IMR-90 (cell line): ENCODE measurements around the gene TKFC. TPM values are rescaled to one million over a fixed set of nuclear protein-coding genes. Genes with fewer than 3 reads are reported as not detected.

ENCODE experiments used
- ATAC-seq: fragments of 200-7000 bp; cut with Tn5 transposase; 2 replicates; pipeline ENCODE4 v1.9.1; 2020; ENCODE audit warnings: low read depth, mild to moderate bottlenecking, moderate library complexity
- BruUV-seq: library from RNA; stranded (reverse); fragments of 400-500 nt; replicated peaks from 2 replicates; lab custom pipeline; 2021; lab: Mats Ljungman, UMichigan
- CTCF ChIA-PET: fragments of 300-600 bp; formaldehyde crosslinking; extraction: SDS; loops from one replicate; lab custom pipeline; 2021; ENCODE audit warnings: antibody characterized with exemption; lab: Yijun Ruan, JAX
- POLR2A ChIA-PET: fragments of 300-600 bp; sonication (Branson Sonifier 250); formaldehyde crosslinking; loops from one replicate; lab custom pipeline; 2022; ENCODE audit warnings: antibody characterized with exemption; ENCODE audit not compliant: unreplicated experiment; lab: Charles Lee
- DNase-seq: peaks from one replicate; pipeline ENCODE4 v3.0.0; 2013
- H2AFZ ChIP-seq: replicated peaks from 2 replicates; pipeline ENCODE3; 2013; ENCODE audit warnings: low read length, mild to moderate bottlenecking; ENCODE audit not compliant: poor library complexity
- H2AK5ac ChIP-seq: 2 replicates; pipeline ENCODE4 v1.6.1; 2013; ENCODE audit warnings: low read depth, low read length, inconsistent platforms
- H2AK9ac ChIP-seq: replicated peaks from 2 replicates; pipeline ENCODE3; 2013; ENCODE audit warnings: mild to moderate bottlenecking, low read depth, low read length, moderate library complexity; ENCODE audit not compliant: poor library complexity
- H2BK120ac ChIP-seq: 2 replicates; pipeline ENCODE4 v1.6.1; 2013; ENCODE audit warnings: low read depth, low read length, inconsistent platforms
- H2BK15ac ChIP-seq: 3 replicates; pipeline ENCODE4 v1.6.1; 2013; ENCODE audit warnings: low read depth, low read length, inconsistent platforms
- H2BK20ac ChIP-seq: 2 replicates; pipeline ENCODE4 v1.6.1; 2013; ENCODE audit warnings: low read depth, mild to moderate bottlenecking, inconsistent platforms, low read length, moderate library complexity
- H2BK5ac ChIP-seq: 2 replicates; pipeline ENCODE4 v1.6.1; 2013; ENCODE audit warnings: mild to moderate bottlenecking, low read depth, low read length, inconsistent platforms; ENCODE audit not compliant: poor library complexity, severe bottlenecking
- H3K14ac ChIP-seq: replicated peaks from 2 replicates; pipeline ENCODE4 v1.6.1; 2013; ENCODE audit warnings: low read depth, low read length, inconsistent platforms
- H3K18ac ChIP-seq: 2 replicates; pipeline ENCODE4 v1.6.1; 2013; ENCODE audit warnings: low read depth, low read length, control low read depth
- H3K23ac ChIP-seq: 2 replicates; pipeline ENCODE4 v1.6.1; 2013; ENCODE audit warnings: low read depth, low read length, inconsistent platforms
- H3K27ac ChIP-seq: 2 replicates; pipeline ENCODE4 v1.5.1; 2013; ENCODE audit warnings: mild to moderate bottlenecking, control low read depth, low read length; ENCODE audit not compliant: insufficient read depth
- H3K27me3 ChIP-seq: 2 replicates; pipeline ENCODE4 v1.6.1; 2013; ENCODE audit warnings: low read length; ENCODE audit not compliant: control insufficient read depth, insufficient read depth
- H3K36me3 ChIP-seq: 2 replicates; pipeline ENCODE4 v1.6.1; 2013; ENCODE audit warnings: low read length, mixed read lengths; ENCODE audit not compliant: control insufficient read depth, insufficient read depth
- H3K4ac ChIP-seq: 2 replicates; pipeline ENCODE4 v1.6.1; 2013; ENCODE audit warnings: low read depth, low read length, inconsistent platforms
- H3K4me1 ChIP-seq: 2 replicates; pipeline ENCODE4 v1.6.1; 2013; ENCODE audit warnings: low read length, mixed read lengths; ENCODE audit not compliant: control insufficient read depth, insufficient read depth
- H3K4me2 ChIP-seq: 2 replicates; pipeline ENCODE4 v1.6.1; 2013; ENCODE audit warnings: low read depth, mild to moderate bottlenecking, control low read depth, low read length, moderate library complexity
- H3K4me3 ChIP-seq: 2 replicates; pipeline ENCODE4 v1.5.1; 2013; ENCODE audit warnings: low read depth, mild to moderate bottlenecking, control low read depth, low read length, moderate library complexity; ENCODE audit not compliant: insufficient read depth
- H3K56ac ChIP-seq: 2 replicates; pipeline ENCODE4 v1.6.1; 2013; ENCODE audit warnings: low read length, inconsistent platforms; ENCODE audit not compliant: insufficient read depth; ENCODE audit errors: extremely low read depth
- H3K79me1 ChIP-seq, 2 experiments: 2 replicates each; pipeline ENCODE4 v1.6.1; 2013; ENCODE audit warnings: low read length in 2 of 2, inconsistent platforms in 1 of 2, low read depth in 1 of 2
- H3K9ac ChIP-seq: 2 replicates; pipeline ENCODE4 v1.6.1; 2013; ENCODE audit warnings: low read depth, low read length, control low read depth
- H3K9me1 ChIP-seq: 2 replicates; pipeline ENCODE4 v1.6.1; 2013; ENCODE audit warnings: low read length, inconsistent platforms; ENCODE audit not compliant: insufficient read depth
- H3K9me3 ChIP-seq: 2 replicates; pipeline ENCODE4 v1.6.1; 2013; ENCODE audit warnings: low read length; ENCODE audit not compliant: control insufficient read depth, insufficient read depth
- H4K20me1 ChIP-seq: 2 replicates; pipeline ENCODE4 v1.6.1; 2013; ENCODE audit warnings: low read length, inconsistent platforms; ENCODE audit not compliant: insufficient read depth
- H4K5ac ChIP-seq: 2 replicates; pipeline ENCODE4 v1.6.1; 2013; ENCODE audit warnings: mild to moderate bottlenecking, low read depth, low read length, control low read depth
- H4K8ac ChIP-seq, 2 experiments: 2 replicates each; pipeline ENCODE4 v1.6.1; 2013; ENCODE audit warnings: low read depth in 2 of 2, low read length in 2 of 2, control low read depth in 1 of 2, inconsistent platforms in 1 of 2
- H4K91ac ChIP-seq: 2 replicates; pipeline ENCODE4 v1.6.1; 2013; ENCODE audit warnings: low read depth, low read length, inconsistent platforms; ENCODE audit not compliant: insufficient read depth
- FOS ChIP-seq: fragments of 150-350 bp; IDR thresholded peaks from 2 replicates; pipeline ENCODE4 v1.6.1; 2016; ENCODE audit warnings: low read depth, low read length
- RFX5 ChIP-seq: IDR thresholded peaks from 2 replicates; pipeline ENCODE4 v1.8.0; 2012; ENCODE audit warnings: low read depth, mild to moderate bottlenecking, low read length, moderate library complexity
- WGBS, 2 experiments: methylation state at CpG; one replicate each; pipeline versions ENCODE4 v1.1.5 to v1.1.7; 2013; ENCODE audit warnings: missing lambda C conversion rate in 2 of 2; ENCODE audit not compliant: insufficient read length in 1 of 2; ENCODE audit errors: extremely low coverage in 2 of 2; 5-methylcytosine and 5-hydroxymethylcytosine counted together
- dilution Hi-C: fragments of 300-500 bp; cut with HindIII; formaldehyde crosslinking; loops from one replicate; pipeline ENCODE4 v1.14.3; 2018; ENCODE audit warnings: low sequenced_read_pairs; ENCODE audit not compliant: unreplicated experiment
- in situ Hi-C: fragments of 300-500 bp; cut with MboI; formaldehyde crosslinking; loops from 3 replicates; pipeline ENCODE4 v1.14.3; 2019; ENCODE audit warnings: low sequenced_read_pairs, inconsistent platforms, mixed read lengths
- intact Hi-C: fragments of 100-400 bp; cut with micrococcal nuclease; formaldehyde crosslinking; loops from 2 replicates; pipeline ENCODE4 v1.10.0; 2022
- polyA plus RNA-seq, 3 experiments: library from polyadenylated mRNA; depleted of rRNA; stranded (reverse); fragments of >200 nt; gene quantifications; 2 replicates each; pipeline ENCODE4 v1.2.3, GENCODE V29; 2012; ENCODE audit warnings: low replicate concordance in 1 of 3
- total RNA-seq: library from RNA; depleted of rRNA; stranded (reverse); fragments of >200 nt; gene quantifications from 2 replicates; pipeline ENCODE4 v1.2.3, GENCODE V29; 2012
- TF ChIP-seq, protein P1 (sequence below): fragments of 150-350 bp; IDR thresholded peaks from 2 replicates; pipeline ENCODE4 v1.6.1; 2017; ENCODE audit warnings: mild to moderate bottlenecking, antibody characterized with exemption, low read length, low read depth

TKFC gene
- total and polyA plus RNA-seq, 2 of the 4 experiments (the other 2 are of a cell fraction) = 10.4 to 30.8 TPM

DNA sequence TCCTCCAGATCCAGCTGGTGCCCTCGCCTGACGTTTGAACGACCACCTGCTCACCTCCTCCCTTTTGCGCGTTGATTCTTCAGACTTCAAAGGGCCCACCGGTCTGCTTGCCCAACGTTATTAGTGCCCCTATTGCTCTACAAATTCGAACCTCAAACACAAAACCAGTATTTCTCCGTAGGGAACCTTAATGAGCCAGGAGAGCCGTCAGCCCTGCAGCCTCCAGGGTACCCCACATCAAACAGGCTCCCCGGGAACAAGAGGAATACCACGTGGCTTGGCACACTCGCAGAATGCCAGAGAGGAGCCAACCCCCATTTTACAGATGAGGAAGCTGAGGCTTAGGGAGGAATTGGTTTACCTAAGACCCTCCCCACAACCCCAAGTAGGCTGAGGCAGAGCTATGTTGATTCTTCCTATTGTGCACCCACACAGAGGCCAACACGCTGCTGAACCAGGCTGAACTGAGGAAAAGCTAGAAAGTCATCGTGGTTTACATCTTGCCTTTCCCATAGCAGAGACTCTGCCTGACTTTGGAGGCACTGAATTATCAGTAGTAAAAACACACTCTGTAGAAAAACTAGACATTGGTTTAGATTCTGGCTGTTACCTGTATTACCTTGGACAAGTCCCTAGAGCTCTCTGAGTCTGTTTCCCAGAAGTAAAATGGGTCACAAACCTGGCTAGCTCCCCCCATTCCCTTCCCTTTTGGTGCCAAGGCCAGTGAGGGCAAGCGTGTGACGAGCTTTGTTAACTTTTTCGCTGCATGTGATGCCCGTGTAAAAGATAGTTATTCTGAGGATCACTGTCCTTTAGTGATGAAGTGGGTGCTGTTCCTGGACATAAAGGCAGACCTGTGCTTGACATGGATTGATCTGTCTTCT is 764 bp downstream of the TKFC start (continued):
- no peak for TF ChIP-seq RFX5

DNA sequence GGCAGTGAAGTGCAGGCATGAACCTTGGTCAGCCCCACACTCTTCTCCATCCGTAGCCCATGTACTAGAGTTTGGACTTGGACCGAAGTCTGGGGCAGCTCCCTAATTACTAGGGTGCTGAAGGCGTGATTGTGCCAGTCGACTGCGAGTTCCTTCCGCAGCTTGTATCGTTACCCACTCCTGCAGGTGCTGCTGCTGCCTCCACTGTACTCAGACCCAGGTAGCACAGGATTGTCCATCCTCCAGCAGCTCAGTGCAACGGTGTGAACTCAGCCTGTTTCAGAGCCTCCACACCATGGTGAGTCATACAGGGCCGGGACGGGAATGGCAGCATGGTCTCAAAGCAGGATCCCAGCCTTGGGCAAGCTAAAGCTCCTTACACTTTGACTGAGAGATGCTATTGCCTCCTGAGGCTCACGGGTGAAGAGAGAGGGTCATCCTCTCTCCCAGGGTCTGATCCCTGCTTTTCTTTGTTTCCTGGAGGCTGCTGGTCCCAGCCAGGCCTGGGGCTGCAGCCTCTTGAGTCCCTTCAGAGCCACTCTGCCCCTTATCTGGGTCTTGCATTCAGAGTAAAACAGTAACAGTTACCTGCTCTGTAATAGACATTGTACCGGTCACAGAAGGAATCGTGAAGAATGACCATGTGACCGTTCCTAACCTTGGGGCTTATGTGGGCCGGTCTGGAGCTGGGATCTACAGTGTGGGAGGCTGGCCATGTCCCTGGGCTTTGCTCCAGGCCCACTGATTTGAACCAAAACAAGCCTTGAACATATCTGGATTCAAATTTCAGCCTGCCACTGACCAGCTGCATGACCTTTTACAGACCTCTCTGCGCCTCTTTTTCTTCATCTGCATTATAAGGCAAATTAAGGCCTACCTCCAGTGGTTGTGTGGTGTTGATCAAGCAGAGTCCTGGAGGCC is 1.7 kb downstream of the TKFC start:
- Histone ChIP-seq H3K9me1 (peaks cover 6% of the 10 kb centered on the region), H4K5ac (peak overlapping the region; percentile 34; the same call in 1 of the 2 replicates), H3K14ac (no peak overlapping the region), H2AK9ac (peak overlapping the region; percentile 73), H4K91ac (peak overlapping the region; percentile 37; the same call in 1 of the 2 replicates), H2BK20ac (no peak overlapping the region), H3K4me2 (no peak overlapping the region), H3K9me3 (no peaks in the 10 kb centered on the region), H2AFZ (peak overlapping the region; percentile 46), H4K8ac (peak overlapping the region; percentile 56 to 98; a peak in 3 of 4 replicates), H3K23ac (0 out of 2 replicates have a peak overlapping the region, but pooled peaks have one; percentile 30), H3K56ac (no peak overlapping the region), H4K20me1 (peaks cover 20% of the 10 kb centered on the region), H3K18ac (no peak overlapping the region), H2BK120ac (no peak overlapping the region), H3K27ac (no peak overlapping the region), H3K4me1 (peaks cover 14% of the 10 kb centered on the region), H3K36me3 (peaks cover 8% of the 10 kb centered on the region), H3K9ac (no peak overlapping the region), H2AK5ac (peak overlapping the region; percentile 98), H3K79me1 (peaks cover 7 to 32% of the 10 kb centered on the region in 2 experiments), H3K27me3 (no peaks in the 10 kb centered on the region), H2BK15ac (no peak overlapping the region), H2BK5ac (no peak overlapping the region), H3K4me3 (no peak overlapping the region), H3K4ac (0 out of 2 replicates have a peak overlapping the region, but pooled peaks have one; percentile 97)
- in situ Hi-C loops = loop anchor here (5.0 kb wide), 1 partner anchor 53 kb away; no protein-coding TSS in a partner anchor
- BruUV-seq = no TSS peak
- DNase-seq (peak; percentile 57), ATAC-seq (no peak)
- TF ChIP-seq, protein P1, sequence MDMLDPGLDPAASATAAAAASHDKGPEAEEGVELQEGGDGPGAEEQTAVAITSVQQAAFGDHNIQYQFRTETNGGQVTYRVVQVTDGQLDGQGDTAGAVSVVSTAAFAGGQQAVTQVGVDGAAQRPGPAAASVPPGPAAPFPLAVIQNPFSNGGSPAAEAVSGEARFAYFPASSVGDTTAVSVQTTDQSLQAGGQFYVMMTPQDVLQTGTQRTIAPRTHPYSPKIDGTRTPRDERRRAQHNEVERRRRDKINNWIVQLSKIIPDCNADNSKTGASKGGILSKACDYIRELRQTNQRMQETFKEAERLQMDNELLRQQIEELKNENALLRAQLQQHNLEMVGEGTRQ = no peak
- TF ChIP-seq FOS = peak; percentile 13; the same call in 1 of the 2 replicates
- WGBS, 2 experiments = 93% methylated on average over 3 of the region's 16 CpGs; no CpG with 5 or more reads in 1 of the 2 experiments
- intact Hi-C loops = loop anchor here (5.0 to 10.0 kb wide), 2 partner anchors 93 to 300 kb away; partner anchors contain the start of gene CPSF7
- CTCF ChIA-PET = interaction anchor here (1.1 to 4.8 kb wide), 2 partner anchors 44 to 50 kb away, joined by 5 to 72 read pairs; no protein-coding TSS in a partner anchor
- POLR2A ChIA-PET = no interaction called here
- dilution Hi-C loops = no loop called here
